NCI-H460 (cell line): ENCODE results near the gene CDH4. TPM values are rescaled to one million over a fixed set of nuclear protein-coding genes. Genes with fewer than 3 reads are reported as not detected.
A peak's percentile ranks its signal among the peaks of the same experiment; 100 is the strongest.

ENCODE experiments used
- DNase-seq: peaks from one replicate; pipeline ENCODE4 v3.0.0-alpha.2; 2016; ENCODE audit warnings: low read depth; ENCODE audit errors: extremely low read depth
- total RNA-seq: library from RNA; depleted of rRNA; stranded (reverse); fragments of >200 nt; shearing (Covaris generic); gene quantifications from 2 replicates; pipeline ENCODE4 v1.2.3, GENCODE V29; 2014

Gene CDH4
- total RNA-seq, 1 experiment from 2014 or later, result not detected

- peak; percentile 32 for DNase-seq
These were observed 634.9 kb downstream of the CDH4 start for GRCh38 chr20:61886721-61887595.

GRCh38 chr20:61887596-61888093, 635.6 kb downstream of the CDH4 start:
- DNase-seq, result no peak

- no peak for DNase-seq
These were observed 636.2 kb downstream of the CDH4 start for GRCh38 chr20:61888101-61888865.

- DNase-seq, result no peak
These were observed 637.6 kb downstream of the CDH4 start for GRCh38 chr20:61889659-61890058.

GRCh38 chr20:61890210-61890609, 638.1 kb downstream of the CDH4 start:
- DNase-seq, result no peak

GRCh38 chr20:61891476-61891875, 639.4 kb downstream of the CDH4 start:
- DNase-seq, result no peak

GRCh38 chr20:61891916-61892649, 640.0 kb downstream of the CDH4 start:
- no peak for DNase-seq

- no peak for DNase-seq
These were observed 643.0 kb downstream of the CDH4 start for GRCh38 chr20:61895016-61895415.

- DNase-seq, result no peak
These were observed 643.6 kb downstream of the CDH4 start for GRCh38 chr20:61895686-61896057.

- peak; percentile 38 for DNase-seq
These were observed 644.2 kb downstream of the CDH4 start for GRCh38 chr20:61896058-61896961.

GRCh38 chr20:61897401-61898295, 645.6 kb downstream of the CDH4 start:
- DNase-seq, result no peak

GRCh38 chr20:61898405-61898804, 646.3 kb downstream of the CDH4 start:
- no peak for DNase-seq

- DNase-seq, result no peak
These were observed 648.2 kb downstream of the CDH4 start for GRCh38 chr20:61900011-61900944.

GRCh38 chr20:61900945-61901293, 648.9 kb downstream of the CDH4 start:
- DNase-seq, result no peak

- no peak for DNase-seq
These were observed 649.5 kb downstream of the CDH4 start for GRCh38 chr20:61901392-61902220.

GRCh38 chr20:61902221-61902869, 650.3 kb downstream of the CDH4 start:
- DNase-seq, result no peak
